ENCODE results near the gene MRPL43. TPM values are rescaled to one million over a fixed set of nuclear protein-coding genes. Genes with fewer than 3 reads are reported as not detected.

Gene MRPL43
- total and polyA plus RNA-seq, 9 of the 15 experiments (the other 6 are each of a cell fraction or from before 2014, with no cell fraction given) = 15.1 to 63.7 (median 37.2) TPM

DNA sequence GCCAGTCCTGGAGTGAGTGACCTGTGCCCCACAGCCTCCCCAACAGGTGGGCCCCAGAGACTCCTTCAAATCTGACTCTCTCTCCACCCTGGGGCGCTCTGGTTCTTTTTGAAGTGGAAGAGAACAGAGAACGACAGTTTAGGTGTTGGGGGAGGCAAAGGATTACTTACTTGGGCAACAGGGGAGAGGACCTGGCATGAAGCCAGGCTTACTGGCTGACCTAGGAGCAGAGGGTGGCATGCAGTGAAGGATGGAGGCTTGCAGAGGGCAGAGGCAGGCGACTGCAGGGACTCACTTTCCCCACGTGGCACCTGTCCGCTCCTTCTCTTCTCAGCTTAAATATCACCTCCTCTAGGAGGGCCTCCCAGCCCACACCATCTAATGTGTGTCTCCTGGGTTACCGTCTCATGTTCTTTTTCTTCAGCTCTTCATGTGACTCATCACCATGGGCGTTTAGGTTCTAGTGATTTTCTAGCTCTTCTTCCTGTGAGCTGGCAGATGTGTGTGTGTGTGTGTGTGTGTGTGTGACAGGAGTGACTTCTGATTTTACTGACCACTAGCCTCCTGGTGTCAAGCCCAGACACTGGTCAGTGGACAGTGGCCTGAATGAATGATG is 27.8 kb upstream of the MRPL43 start:
- Histone ChIP-seq H3K4me1 (replicated peaks in 1 of 2; ENCODE audit: control insufficient read depth in 2 of 2, insufficient read depth in 2 of 2, low read length in 2 of 2) (peaks cover 14 to 37% of the 10 kb centered on the region in 2 experiments; a peak in 4 of 5 replicates), H3K4me2 (ENCODE audit: insufficient read depth, low read length) (no peak overlapping the region), H3K9ac (ENCODE audit: insufficient read depth in 1 of 2, low read depth in 2 of 2, low read length in 2 of 2) (no peak overlapping the region), H3K36me3 (ENCODE audit: control insufficient read depth, insufficient read depth, low read length) (no peaks in the 10 kb centered on the region), H4K20me1 (replicated peaks; ENCODE audit: control insufficient read depth, insufficient read depth, low read length) (no peaks in the 10 kb centered on the region), H3K9me3 (replicated peaks; ENCODE audit: control insufficient read depth, insufficient read depth, low read depth, low read length) (no peaks in the 10 kb centered on the region), H3K27ac (ENCODE audit: extremely low read depth, low read depth, low read length) (no peak overlapping the region), H2AFZ (ENCODE audit: low read depth, low read length) (no peak overlapping the region), H3K9me1 (ENCODE audit: control insufficient read depth, insufficient read depth, low read length) (no peaks in the 10 kb centered on the region), H3K79me2 (ENCODE audit: control insufficient read depth, insufficient read depth, low read length) (no peaks in the 10 kb centered on the region), H3K4me3 (no peak overlapping the region), H3K27me3 (ENCODE audit: control insufficient read depth in 2 of 2, insufficient read depth in 2 of 2, low read length in 2 of 2) (no peaks in the 10 kb centered on the region)
- ATAC-seq (no peak), DNase-seq (ENCODE audit: extremely low read depth in 1 of 4, low spot score in 3 of 4) (peak in 1 of 4 experiments; percentile 21), FAIRE-seq (no peak)
- ChIA-PET CTCF (ENCODE audit: low intra/inter-chr PET ratio) (interaction anchor here (0.6 to 5.8 kb wide), 2 partner anchors 19 to 35 kb away, joined by 3 to 150 read pairs; partner anchors contain the start of gene LZTS2), POLR2A (interaction anchor here (1.0 kb wide), 1 partner anchor 52 kb away, joined by 4 read pairs; no protein-coding TSS in a partner anchor)
- BruUV-seq (replicated peaks) = no TSS peak
- no peak for TF ChIP-seq NRF1 (conservative IDR thresholded peaks at IDR 0.05 in 1 of 2, IDR thresholded peaks at IDR 0.05 in 1 of 2)
- TF ChIP-seq, protein P1, sequence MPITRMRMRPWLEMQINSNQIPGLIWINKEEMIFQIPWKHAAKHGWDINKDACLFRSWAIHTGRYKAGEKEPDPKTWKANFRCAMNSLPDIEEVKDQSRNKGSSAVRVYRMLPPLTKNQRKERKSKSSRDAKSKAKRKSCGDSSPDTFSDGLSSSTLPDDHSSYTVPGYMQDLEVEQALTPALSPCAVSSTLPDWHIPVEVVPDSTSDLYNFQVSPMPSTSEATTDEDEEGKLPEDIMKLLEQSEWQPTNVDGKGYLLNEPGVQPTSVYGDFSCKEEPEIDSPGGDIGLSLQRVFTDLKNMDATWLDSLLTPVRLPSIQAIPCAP (CRISPR knock-in tag; IDR thresholded peaks at IDR 0.05; ENCODE audit: borderline replicate concordance) = no peak
- TF ChIP-seq, protein P2, sequence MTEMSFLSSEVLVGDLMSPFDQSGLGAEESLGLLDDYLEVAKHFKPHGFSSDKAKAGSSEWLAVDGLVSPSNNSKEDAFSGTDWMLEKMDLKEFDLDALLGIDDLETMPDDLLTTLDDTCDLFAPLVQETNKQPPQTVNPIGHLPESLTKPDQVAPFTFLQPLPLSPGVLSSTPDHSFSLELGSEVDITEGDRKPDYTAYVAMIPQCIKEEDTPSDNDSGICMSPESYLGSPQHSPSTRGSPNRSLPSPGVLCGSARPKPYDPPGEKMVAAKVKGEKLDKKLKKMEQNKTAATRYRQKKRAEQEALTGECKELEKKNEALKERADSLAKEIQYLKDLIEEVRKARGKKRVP (CRISPR knock-in tag; IDR thresholded peaks at IDR 0.05) = no peak
- TF ChIP-seq MCM7 (IDR thresholded peaks at IDR 0.05) = no peak
- TF ChIP-seq ZFP36 (IDR thresholded peaks at IDR 0.05; ENCODE audit: low read depth, low read length, partially characterized antibody) = peak; percentile 74
- TF ChIP-seq ZNF41 (CRISPR knock-in tag; conservative IDR thresholded peaks at IDR 0.05) = no peak
- peak; percentile 29; the same call in 1 of the 2 replicates for TF ChIP-seq RFX1 (IDR thresholded peaks at IDR 0.05)
- TF ChIP-seq, protein P3, sequence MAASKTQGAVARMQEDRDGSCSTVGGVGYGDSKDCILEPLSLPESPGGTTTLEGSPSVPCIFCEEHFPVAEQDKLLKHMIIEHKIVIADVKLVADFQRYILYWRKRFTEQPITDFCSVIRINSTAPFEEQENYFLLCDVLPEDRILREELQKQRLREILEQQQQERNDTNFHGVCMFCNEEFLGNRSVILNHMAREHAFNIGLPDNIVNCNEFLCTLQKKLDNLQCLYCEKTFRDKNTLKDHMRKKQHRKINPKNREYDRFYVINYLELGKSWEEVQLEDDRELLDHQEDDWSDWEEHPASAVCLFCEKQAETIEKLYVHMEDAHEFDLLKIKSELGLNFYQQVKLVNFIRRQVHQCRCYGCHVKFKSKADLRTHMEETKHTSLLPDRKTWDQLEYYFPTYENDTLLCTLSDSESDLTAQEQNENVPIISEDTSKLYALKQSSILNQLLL (CRISPR knock-in tag; IDR thresholded peaks at IDR 0.05; ENCODE audit: borderline replicate concordance) = no peak
- TF ChIP-seq SRSF7 (optimal IDR thresholded peaks at IDR 0.05; ENCODE audit: low read depth, low read length) = no peak
- TF ChIP-seq MAFG (tag; conservative IDR thresholded peaks at IDR 0.05) = no peak
- TF ChIP-seq ZNF174 (CRISPR knock-in tag; IDR thresholded peaks at IDR 0.05) = no peak
- TF ChIP-seq NFIC (IDR thresholded peaks at IDR 0.05) = peak; percentile 78
- no peak for TF ChIP-seq NEUROD1 (IDR thresholded peaks at IDR 0.05; ENCODE audit: borderline replicate concordance, low read depth, low read length, partially characterized antibody)
- 10% methylated on average over 5 of the region's 7 CpGs for WGBS (ENCODE audit: insufficient coverage, low coverage, missing lambda C conversion rate)
- in situ Hi-C loops (cut with MboI) (loop anchor here (10.0 kb wide), 1 partner anchor 460 kb away; no protein-coding TSS in a partner anchor), intact Hi-C loops (cut with micrococcal nuclease) (loop anchor here (1.0 to 10.0 kb wide), 3 partner anchors 21 to 136 kb away; partner anchors contain the start of gene KAZALD1)
